NCI-H2196 treated with DMSO at 0.1 percent for 48 hours (cell line): ENCODE data around the gene PPY.
"Not testable (repeated sequence)": the region's sequence is repeated elsewhere in the genome, so short reads cannot be mapped to it uniquely, and the experiment has no call there.

ENCODE experiments used
- DNase-seq: peaks from one replicate; lab custom pipeline; 2025; ENCODE audit not compliant: unreplicated experiment; lab: John Stamatoyannopoulos, UW

Gene PPY

DNA sequence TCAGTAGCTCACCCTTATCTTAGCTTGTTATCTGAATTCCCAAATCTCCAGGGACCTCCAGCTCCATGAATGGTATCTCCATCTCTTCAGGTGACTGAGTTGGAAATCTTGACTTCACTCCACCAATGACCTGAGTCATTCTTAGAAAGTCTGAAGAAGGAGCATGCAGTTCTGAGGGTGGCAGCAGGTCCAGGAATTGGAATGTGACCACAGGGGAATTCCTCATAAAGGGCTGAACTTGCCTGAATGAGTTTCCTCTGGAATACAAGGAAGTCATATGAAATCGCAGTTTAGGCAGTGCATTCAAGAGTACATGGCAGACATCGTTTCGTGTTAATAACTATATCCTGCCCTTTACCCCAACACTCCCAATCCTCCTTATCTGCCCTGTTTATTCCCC lies 24.0 kb upstream of the PPY start:
- no peak for DNase-seq

DNA sequence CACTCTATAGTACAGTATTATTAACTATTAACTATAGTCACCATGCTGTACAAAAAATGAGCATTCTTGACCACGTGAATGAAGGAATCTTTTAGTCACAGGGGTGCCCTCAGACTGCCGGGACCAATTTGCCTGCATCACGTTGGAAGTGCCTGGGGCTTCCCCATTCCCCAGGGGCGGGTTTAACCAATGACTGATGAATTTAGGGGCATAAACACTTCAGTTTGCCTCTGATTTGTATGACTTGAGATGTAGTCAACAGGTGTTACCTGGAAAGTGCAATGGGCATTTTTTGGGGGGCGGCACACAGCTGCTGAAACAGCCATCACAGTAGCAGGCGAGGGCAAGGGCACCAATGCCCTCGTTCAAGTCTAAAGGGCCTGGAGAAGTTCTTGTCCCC lies 20.2 kb upstream of the PPY start:
- no peak for DNase-seq

DNA sequence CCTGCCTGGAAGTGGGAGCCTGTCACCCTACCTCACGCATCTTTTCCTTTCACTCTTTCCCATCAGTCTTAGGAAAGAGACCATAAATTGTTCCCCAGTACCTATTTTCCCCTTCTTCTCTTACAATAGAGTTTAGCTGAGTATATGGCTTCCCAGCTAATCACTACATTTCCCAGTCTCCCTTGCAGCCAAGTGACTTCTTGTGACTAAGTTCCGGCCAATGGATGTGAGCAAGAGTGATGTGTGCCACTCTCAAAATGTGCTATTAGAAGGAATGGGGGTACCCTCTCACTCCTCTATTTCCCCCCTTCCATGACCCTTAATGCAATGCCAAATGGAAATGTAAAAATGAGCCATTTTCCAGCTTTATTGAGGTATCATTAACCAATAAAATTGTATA lies 19.7 kb upstream of the PPY start:
- no peak for DNase-seq

- DNase-seq, result not testable (repeated sequence)
Measured at GRCh38 chr17:43961292-43961691, 19.0 kb upstream of the PPY start.

DNA sequence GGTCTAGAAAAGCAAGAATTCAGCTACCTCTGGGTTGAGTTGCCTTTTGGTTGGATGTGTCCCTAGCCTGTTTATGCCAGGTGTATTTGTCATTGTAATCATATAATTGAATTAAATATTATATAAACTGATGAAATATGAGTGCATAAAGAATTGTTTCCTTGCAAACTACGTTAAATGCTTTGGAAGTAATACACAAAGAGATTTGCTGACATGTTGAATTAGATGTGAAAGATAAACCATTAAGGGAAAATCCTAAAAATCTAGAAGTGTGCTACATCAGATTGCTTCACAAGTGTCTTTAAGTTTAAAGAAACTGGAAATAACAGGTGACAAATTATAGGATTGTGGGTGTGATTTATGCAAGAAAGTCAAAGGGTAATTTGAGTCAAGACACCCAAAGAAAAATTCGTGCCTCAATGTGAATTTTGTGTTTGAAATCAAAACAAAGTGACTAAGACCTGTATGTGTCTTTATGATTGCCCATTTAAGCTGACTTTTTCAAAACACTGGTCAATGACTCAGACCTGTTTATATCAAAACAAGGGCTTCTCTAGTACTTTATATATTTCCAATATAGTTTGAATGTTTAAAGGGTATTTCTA lies 16.6 kb upstream of the PPY start:
- DNase-seq, result no peak

GRCh38 chr17:43956222-43956621 lies 13.9 kb upstream of the PPY start:
- no peak for DNase-seq

GRCh38 chr17:43953746-43954145 lies 11.5 kb upstream of the PPY start, which contains the start of gene PYY:
Gene PYY, minus strand, starts transcription at chr17:43953940. Its CDS starts 457 bp downstream, at chr17:43953483.
- DNase-seq, result no peak

GRCh38 chr17:43952724-43953666 lies 10.7 kb upstream of the PPY start:
- DNase-seq, result no peak

- DNase-seq, result no peak
Measured at GRCh38 chr17:43952351-43952723, 10.1 kb upstream of the PPY start.

DNA sequence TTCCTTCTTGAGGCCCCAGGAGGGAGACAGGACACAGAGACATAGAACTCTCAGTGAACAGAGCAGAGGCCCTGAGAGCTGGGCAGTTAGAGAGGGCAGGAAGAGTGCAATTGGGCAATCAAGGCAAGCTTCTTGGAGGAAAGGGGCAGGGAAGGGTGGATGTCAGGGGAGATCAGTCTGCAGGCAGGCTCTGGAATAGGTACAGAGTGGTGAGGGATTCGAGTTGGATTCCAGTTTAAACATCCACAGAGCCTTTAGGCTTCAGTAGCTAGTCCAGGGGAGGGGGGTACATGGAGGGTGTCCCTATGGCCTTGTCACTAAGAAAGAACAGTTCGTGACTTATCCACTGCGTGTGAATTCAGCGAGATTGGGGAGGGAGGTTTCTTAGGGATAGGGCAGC lies 9.5 kb upstream of the PPY start:
- no peak for DNase-seq

DNA sequence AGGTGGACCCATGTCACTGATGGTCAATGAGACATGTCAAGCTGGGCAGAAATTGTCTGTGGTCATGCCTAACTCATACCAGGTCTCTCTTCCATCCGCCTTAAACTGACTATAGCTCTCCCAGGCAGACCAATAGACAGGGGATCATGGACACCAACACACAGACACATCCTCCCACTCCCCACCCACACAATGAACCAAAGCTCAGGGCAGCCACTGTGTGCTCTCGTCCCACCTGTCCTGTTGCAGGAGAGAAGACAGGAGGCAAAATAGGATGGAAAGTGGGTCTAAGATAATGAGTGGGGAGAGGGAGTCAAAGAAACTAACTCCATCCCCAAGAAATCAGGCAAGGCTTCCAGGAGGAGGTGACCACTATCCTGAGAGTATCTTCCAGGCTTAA lies 8.3 kb upstream of the PPY start:
- no peak for DNase-seq

DNA sequence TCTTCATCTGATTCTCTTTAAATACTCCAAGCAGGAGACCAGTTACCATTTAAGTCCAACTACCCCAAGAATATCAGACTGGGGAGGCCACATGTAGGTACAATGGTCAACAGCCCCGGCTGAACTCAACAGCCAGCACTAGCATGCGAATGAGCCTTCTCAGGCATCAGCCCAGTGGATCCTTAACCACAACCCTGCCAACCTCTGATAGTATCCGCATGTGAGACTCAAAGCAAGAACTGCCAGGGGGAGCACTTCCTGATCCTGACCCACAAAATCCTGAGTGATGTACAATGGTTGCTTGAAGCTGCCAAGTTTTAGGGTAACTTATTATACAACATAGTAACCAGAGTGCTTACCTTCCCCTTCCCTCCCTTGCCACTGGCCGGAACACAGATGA lies 7.5 kb upstream of the PPY start:
- no peak for DNase-seq

GRCh38 chr17:43946781-43947180 lies 4.5 kb upstream of the PPY start:
- DNase-seq, result no peak

- no peak for DNase-seq
Measured at GRCh38 chr17:43945074-43945829, 3.0 kb upstream of the PPY start.

GRCh38 chr17:43940630-43941029 lies 1.6 kb downstream of the PPY start:
- no peak for DNase-seq

- no peak for DNase-seq
Measured at GRCh38 chr17:43939886-43940285, 2.4 kb downstream of the PPY start.

GRCh38 chr17:43939452-43939851 lies 2.8 kb downstream of the PPY start:
- not testable (repeated sequence) for DNase-seq

GRCh38 chr17:43938838-43939182 lies 3.5 kb downstream of the PPY start:
- DNase-seq, result no peak

- no peak for DNase-seq
Measured at GRCh38 chr17:43936434-43936833, 5.8 kb downstream of the PPY start.

DNA sequence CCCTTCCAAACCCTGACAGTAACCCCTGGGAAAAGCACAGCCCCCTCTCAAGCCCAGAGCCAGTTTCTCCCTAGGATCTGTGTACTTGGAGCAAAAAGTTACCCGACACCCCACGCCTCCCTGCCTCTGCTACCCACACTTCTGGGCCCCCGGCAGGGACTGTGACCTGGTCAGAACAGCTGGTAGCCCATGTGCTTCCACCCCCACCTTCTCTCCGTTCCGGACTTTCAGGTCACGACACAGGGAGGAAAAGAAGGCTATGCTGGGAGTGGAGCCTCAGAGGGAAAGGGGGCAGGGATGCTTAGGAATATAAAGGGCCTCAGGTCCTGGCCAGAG lies 6.4 kb downstream of the PPY start:
- no peak for DNase-seq

DNA sequence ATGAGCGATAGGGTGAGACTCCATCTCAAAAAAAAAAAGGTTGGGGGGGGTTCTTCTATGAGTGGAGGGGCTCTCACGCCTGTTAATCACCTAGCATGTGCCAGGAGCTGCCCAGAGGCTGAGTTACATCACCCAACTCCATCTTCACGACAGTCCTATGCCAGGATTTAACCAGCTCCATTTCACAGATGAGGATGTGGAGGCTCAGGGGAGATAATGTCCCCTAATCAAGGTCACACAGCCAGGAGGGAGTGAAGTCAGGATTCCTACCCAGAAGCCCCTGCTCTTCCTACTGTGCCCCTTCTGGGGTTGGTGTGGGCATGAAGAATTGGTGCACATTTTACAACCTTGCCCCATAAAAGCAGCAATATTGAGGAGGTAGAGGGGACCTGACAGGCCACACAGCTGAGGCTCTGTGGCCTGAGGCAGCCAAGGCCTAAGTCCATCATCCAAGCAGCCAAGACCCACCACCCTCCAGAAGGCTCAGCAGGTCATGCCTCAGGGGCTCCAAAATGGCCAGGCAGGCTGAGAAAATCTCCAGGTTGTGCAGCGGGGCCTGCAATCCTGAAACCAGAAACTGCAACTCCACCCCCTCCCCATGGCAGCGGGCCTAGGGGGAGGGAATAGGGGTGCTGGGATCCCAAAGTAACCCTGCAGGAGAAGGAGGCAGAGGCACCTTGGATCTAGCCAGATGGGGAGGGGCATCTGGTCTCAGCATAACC lies 6.9 kb downstream of the PPY start:
- DNase-seq, result no peak
